H4 (cell line): ENCODE data around the gene TMEM120B. TPM values are rescaled to one million over a fixed set of nuclear protein-coding genes. Genes with fewer than 3 reads are reported as not detected.

Source experiments
- total RNA-seq: library from RNA; depleted of rRNA; stranded (reverse); fragments of >200 nt; shearing (Covaris generic); gene quantifications from 2 replicates; pipeline ENCODE4 v1.2.3, GENCODE V29; 2014; rRNA removed

The TMEM120B gene
- total RNA-seq, 1 experiment from 2014 or later = 5.0 TPM

Other genes with a start within 250 kb of the TMEM120B start
- gene KDM2B, start 131.7 kb upstream of the TMEM120B start, total RNA-seq = 18.4 and 19.7 TPM in 2 replicates
- 4.4 and 8.5 TPM in 2 replicates for gene ORAI1, start 86.2 kb upstream of the TMEM120B start, total RNA-seq
- 0.23 TPM in 1 of 2 replicates, not detected in the other for gene MORN3, start 43.1 kb upstream of the TMEM120B start, total RNA-seq
- gene RHOF, start 80.9 kb downstream of the TMEM120B start, total RNA-seq = 0.99 and 3.3 TPM in 2 replicates
- gene SETD1B, start 91.3 kb downstream of the TMEM120B start, total RNA-seq = 1.2 and 2.1 TPM in 2 replicates
- not detected in 2 replicates for gene HPD, start 146.1 kb downstream of the TMEM120B start, total RNA-seq
- gene PSMD9, start 176.0 kb downstream of the TMEM120B start, total RNA-seq = 65.1 and 105 TPM in 2 replicates
- gene CFAP251, start 205.8 kb downstream of the TMEM120B start, total RNA-seq = 3.3 and 5.2 TPM in 2 replicates